SK-N-SH (cell line): ENCODE measurements around the gene ALDH7A1.

Source experiments
- CTCF ChIP-seq: fragments of 200-600 bp; sonication (generic); IDR thresholded peaks from 2 replicates; pipeline ENCODE4 v1.6.1; 2017; ENCODE audit warnings: antibody characterized with exemption, mild to moderate bottlenecking, moderate library complexity
- ZBTB33 ChIP-seq: IDR thresholded peaks from 2 replicates; pipeline ENCODE4 v1.4.0; 2012; ENCODE audit warnings: low read depth, borderline replicate concordance

DNA sequence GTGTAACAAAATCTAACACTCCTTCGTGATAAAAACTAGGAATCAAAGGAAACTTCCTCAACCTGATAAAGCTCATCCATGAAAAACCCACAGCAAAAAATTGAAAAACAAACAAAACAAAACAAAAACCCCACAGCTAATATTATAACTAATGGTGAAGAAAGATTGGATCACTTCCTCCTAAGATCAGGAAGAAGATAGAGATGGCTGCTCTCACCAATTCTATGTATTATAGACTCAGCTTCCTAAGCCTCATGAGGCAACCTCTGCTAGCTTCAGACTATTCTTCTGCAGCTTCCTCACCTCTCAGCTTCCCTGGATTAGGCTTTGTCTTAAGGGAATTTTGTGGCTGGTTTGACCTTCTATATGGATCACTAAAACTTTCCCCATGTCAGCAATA, 45.8 kb upstream of the ALDH7A1 start:
- TF ChIP-seq CTCF: no peak
- no peak for TF ChIP-seq ZBTB33
